RWPE2 (cell line): ENCODE data around the gene BSND.

ENCODE experiments used
- ATAC-seq: fragments of 200-7000 bp; cut with Tn5 transposase; 3 replicates; pipeline ENCODE4 v1.9.1; 2021; ENCODE audit warnings: low read depth
- DNase-seq: peaks from one replicate; pipeline ENCODE4 v3.0.0-alpha.2; 2020; ENCODE audit warnings: low spot score
- H3K27ac ChIP-seq: fragments of 450-650 bp; 2 replicates; pipeline ENCODE4 v1.5.1; 2017; ENCODE audit warnings: mild to moderate bottlenecking; ENCODE audit not compliant: poor library complexity, severe bottlenecking
- H3K27me3 ChIP-seq: fragments of 250-450 bp; sonication (Bioruptor Pico); 2 replicates; pipeline ENCODE4 v1.5.1; 2021; ENCODE audit warnings: mild to moderate bottlenecking, moderate library complexity; ENCODE audit not compliant: insufficient read depth, poor library complexity, severe bottlenecking
- H3K36me3 ChIP-seq: fragments of 250-450 bp; sonication (Bioruptor Pico); 2 replicates; pipeline ENCODE4 v1.5.1; 2020; ENCODE audit warnings: low read depth, mild to moderate bottlenecking, moderate library complexity
- H3K4me1 ChIP-seq: fragments of 250-450 bp; sonication (Bioruptor Pico); 2 replicates; pipeline ENCODE4 v1.5.1; 2021; ENCODE audit warnings: mild to moderate bottlenecking, moderate library complexity; ENCODE audit not compliant: insufficient read depth, poor library complexity, severe bottlenecking
- H3K4me3 ChIP-seq: fragments of 250-450 bp; sonication (Bioruptor Pico); 2 replicates; pipeline ENCODE4 v1.5.1; 2021; ENCODE audit warnings: mild to moderate bottlenecking, moderate library complexity; ENCODE audit not compliant: severe bottlenecking
- H3K9me3 ChIP-seq: fragments of 250-450 bp; sonication (Bioruptor Pico); 2 replicates; pipeline ENCODE4 v1.5.1; 2021; ENCODE audit warnings: mild to moderate bottlenecking, moderate library complexity; ENCODE audit not compliant: severe bottlenecking
- CTCF ChIP-seq: fragments of 450-650 bp; IDR thresholded peaks from one replicate; pipeline ENCODE4 v1.5.1; 2017; ENCODE audit warnings: mild to moderate bottlenecking, moderate library complexity; ENCODE audit not compliant: poor library complexity, severe bottlenecking

Gene BSND

GRCh38 chr1:54969879-54970278 is 28.9 kb upstream of the BSND start:
- Histone ChIP-seq H3K4me1 (peaks cover 38% of the 10 kb centered on the region), H3K4me3 (no peak overlapping the region), H3K27ac (peak overlapping the region; percentile 90), H3K36me3 (no peaks in the 10 kb centered on the region), H3K9me3 (no peaks in the 10 kb centered on the region), H3K27me3 (no peaks in the 10 kb centered on the region)
- ATAC-seq, result no peak
- TF ChIP-seq CTCF, result no peak
- DNase-seq, result no peak

GRCh38 chr1:54970901-54971300 is 27.8 kb upstream of the BSND start:
- no peak overlapping the region for H3K4me3 ChIP-seq

GRCh38 chr1:54971317-54971791 is 27.4 kb upstream of the BSND start:
- no peak for TF ChIP-seq CTCF
- peaks cover 29% of the 10 kb centered on the region for H3K4me1 ChIP-seq
- peak overlapping the region; percentile 90 for H3K27ac ChIP-seq
- no peak overlapping the region for H3K4me3 ChIP-seq
- no peaks in the 10 kb centered on the region for H3K36me3 ChIP-seq
- ATAC-seq (peak; percentile 84), DNase-seq (no peak)
- no peaks in the 10 kb centered on the region for H3K9me3 ChIP-seq
- no peaks in the 10 kb centered on the region for H3K27me3 ChIP-seq

More at GRCh38 chr1:54970901-54971300, 27.8 kb upstream of the BSND start:
- Histone ChIP-seq H3K36me3 (no peaks in the 10 kb centered on the region), H3K4me1 (peaks cover 33% of the 10 kb centered on the region), H3K9me3 (no peaks in the 10 kb centered on the region), H3K27me3 (no peaks in the 10 kb centered on the region), H3K27ac (peak overlapping the region; percentile 90)
- DNase-seq (no peak), ATAC-seq (peak; percentile 81)
- no peak for TF ChIP-seq CTCF

GRCh38 chr1:54972436-54972835 is 26.3 kb upstream of the BSND start:
- Histone ChIP-seq H3K4me1 (peaks cover 30% of the 10 kb centered on the region), H3K4me3 (no peak overlapping the region), H3K36me3 (no peaks in the 10 kb centered on the region), H3K9me3 (no peaks in the 10 kb centered on the region), H3K27ac (peak overlapping the region; percentile 90), H3K27me3 (no peaks in the 10 kb centered on the region)
- no peak for DNase-seq
- no peak for ATAC-seq
- no peak for TF ChIP-seq CTCF

GRCh38 chr1:54973205-54973921 is 25.4 kb upstream of the BSND start:
- peak; percentile 62 for TF ChIP-seq CTCF
- Histone ChIP-seq H3K27ac (peak overlapping the region; percentile 11), H3K4me1 (peaks cover 34% of the 10 kb centered on the region), H3K4me3 (no peak overlapping the region), H3K9me3 (no peaks in the 10 kb centered on the region), H3K36me3 (no peaks in the 10 kb centered on the region), H3K27me3 (no peaks in the 10 kb centered on the region)
- DNase-seq (no peak), ATAC-seq (no peak)
